ENCODE results near the gene RPTOR.

RPTOR gene

GRCh38 chr17:80964859-80965580 is 420.4 kb downstream of the RPTOR start:
- TF ChIP-seq GATA3 (IDR thresholded peaks at IDR 0.05; ENCODE audit: low read depth, low read length) (no peak), GATA2 (IDR thresholded peaks at IDR 0.05; ENCODE audit: low read depth, low read length) (no peak)

DNA sequence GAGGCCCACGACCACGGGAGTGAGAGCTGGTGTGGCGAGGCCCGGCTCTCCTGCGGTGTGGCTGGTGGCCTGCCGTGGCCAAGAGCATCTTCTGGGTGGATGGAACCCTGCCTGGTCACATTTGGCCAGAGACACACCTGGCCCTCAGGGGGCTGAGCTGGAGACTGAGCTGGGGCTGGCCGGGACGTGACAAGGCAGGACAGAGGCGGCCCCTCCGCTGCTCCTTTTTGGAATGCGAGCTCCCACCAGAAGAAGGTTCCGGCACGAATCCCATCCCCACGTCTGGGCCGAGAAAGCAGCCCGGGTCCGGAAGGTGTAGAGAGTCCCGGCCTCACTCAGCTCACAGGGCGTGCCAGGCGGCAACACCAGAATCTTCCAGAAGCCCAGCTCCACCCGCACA is 421.0 kb downstream of the RPTOR start:
- TF ChIP-seq GATA2 (IDR thresholded peaks at IDR 0.05; ENCODE audit: low read depth, low read length), result no peak
- no peak for TF ChIP-seq GATA3 (IDR thresholded peaks at IDR 0.05; ENCODE audit: low read depth, low read length)

DNA sequence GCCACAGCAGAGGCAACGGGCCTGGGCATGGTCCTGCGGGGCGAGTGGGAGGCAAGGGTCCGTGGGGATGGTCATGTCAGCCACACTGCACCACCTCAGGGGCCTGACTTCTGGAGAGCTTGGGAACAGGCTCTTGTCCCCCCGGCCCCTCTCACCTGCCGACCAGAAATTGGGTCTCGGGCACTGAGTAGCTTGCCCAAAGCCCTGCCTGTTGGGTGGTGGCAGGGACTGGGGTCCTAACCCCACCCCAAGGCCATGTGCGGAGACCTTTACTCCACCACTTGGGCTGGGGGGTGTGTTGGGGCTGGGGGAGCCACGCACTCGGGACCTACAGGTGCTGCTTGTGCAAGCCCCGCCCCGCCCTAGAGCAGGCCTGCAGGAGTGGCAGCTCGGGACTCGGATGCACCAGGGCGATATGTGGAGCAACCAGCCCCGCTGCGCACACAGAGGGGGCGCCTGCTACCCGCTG is 422.8 kb downstream of the RPTOR start:
- TF ChIP-seq GATA3 (IDR thresholded peaks at IDR 0.05; ENCODE audit: low read depth, low read length) (no peak), GATA2 (IDR thresholded peaks at IDR 0.05; ENCODE audit: low read depth, low read length) (no peak)

DNA sequence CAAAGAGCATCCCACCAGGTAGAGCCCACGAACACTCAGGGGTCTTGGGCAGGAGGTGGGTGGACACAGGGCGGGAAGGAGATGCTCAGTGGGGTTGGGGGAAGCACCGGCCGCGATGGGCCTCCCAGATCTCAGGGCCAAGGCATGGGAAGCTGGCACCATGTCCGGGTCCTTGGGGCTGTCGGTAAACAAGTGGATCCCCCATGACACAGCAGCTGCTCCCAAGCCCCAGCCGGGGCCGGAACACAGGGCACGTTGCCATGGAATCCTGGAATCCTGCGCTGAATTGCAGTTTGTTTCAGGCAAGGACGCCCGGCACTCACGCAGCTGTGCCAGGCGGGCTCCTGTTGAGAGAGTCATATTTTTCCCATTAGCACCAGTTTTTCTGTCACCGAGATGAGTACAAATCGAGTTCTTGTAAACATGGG is 424.0 kb downstream of the RPTOR start:
- TF ChIP-seq GATA2 (IDR thresholded peaks at IDR 0.05; ENCODE audit: low read depth, low read length) (no peak), GATA3 (IDR thresholded peaks at IDR 0.05; ENCODE audit: low read depth, low read length) (no peak)

DNA sequence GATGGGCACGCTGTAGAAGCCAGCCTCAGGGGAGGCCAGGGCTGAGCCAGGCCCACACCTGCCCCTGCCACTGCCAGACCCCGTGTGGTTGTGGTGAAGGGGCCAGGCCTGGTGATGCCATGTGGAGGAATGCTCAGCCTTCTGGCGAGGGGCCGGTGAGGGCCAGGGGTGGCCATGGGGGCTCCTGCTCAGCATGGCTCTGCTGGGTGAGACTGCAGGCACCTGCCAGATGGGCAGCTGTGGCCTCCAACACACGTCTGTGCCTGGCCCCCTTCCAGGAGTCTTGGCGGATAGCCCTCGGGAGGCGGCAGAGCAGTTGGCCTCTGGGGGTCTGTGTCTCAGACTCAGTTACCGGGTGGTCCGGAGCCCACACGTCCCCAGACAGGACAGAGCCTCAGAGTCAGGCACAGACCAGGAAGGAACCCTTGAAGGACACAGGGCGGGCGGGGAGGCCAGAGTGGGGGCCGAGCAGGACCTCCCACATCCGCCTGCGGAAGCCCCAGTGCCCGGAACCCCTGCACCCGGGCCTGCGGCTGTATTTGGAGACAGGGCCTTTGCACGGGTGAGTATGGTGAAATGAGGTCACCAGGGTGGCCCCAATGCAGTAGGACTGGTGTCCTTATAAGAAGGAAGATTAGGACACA is 424.5 kb downstream of the RPTOR start:
- TF ChIP-seq GATA2 (IDR thresholded peaks at IDR 0.05; ENCODE audit: low read depth, low read length) (no peak), GATA3 (IDR thresholded peaks at IDR 0.05; ENCODE audit: low read depth, low read length) (no peak)

DNA sequence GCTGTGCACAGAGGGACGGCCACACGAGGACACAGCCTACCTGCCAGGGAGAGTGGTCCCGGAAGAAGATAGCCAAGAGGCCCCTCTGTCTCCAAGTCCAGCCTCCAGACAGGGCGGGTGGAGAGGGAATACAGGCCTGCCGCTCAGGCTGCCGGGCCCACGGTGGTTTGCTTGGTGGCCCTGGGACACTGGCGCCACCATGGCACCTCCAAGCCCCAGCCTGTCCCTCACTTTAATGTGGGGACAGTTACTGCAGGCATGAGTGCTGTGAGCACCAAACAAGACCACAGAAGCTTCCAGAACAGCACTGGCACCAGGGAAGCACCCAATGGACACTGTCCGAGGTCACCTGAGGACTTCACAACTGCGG is 425.0 kb downstream of the RPTOR start:
- no peak for TF ChIP-seq GATA2 (IDR thresholded peaks at IDR 0.05; ENCODE audit: low read depth, low read length)
- TF ChIP-seq GATA3 (IDR thresholded peaks at IDR 0.05; ENCODE audit: low read depth, low read length), result no peak

DNA sequence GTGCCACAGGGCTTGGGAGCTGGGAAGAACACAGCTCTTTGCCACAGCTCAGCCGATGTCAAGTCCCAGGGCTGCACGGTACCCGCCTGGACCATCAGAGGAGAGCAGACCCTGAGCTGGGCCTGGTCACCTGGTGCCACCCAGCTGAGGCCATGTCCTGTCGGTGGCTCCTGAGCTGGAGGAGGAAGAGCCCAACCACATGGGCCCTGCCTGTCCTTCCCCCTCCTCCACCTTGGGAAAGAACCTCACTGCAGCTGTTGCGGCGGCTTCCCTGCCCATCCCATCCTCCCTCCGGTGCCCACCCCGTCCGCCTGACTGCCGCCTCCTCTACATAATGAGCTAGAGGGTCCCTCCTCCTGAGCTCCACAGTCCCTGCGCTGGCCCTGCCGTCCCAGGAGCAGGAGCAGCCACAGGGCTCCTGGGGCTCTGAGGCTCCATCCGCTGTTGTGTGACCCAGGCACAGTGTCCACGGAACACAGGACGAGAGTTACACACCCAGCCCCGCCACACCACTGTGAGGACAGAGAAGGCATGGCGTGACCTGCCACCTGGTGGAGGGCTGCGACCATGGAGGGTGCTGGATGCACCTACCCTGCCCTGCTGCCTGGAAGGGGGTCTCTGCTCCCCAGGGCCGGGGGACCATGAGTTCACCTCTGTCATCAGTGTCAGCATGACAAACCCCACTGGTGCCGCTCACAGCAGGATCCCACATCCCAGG is 425.6 kb downstream of the RPTOR start:
- no peak for TF ChIP-seq GATA3 (IDR thresholded peaks at IDR 0.05; ENCODE audit: low read depth, low read length)
- TF ChIP-seq GATA2 (IDR thresholded peaks at IDR 0.05; ENCODE audit: low read depth, low read length), result no peak

GRCh38 chr17:80970762-80971703 is 426.4 kb downstream of the RPTOR start:
- no peak for TF ChIP-seq GATA2 (IDR thresholded peaks at IDR 0.05; ENCODE audit: low read depth, low read length)
- no peak for TF ChIP-seq GATA3 (IDR thresholded peaks at IDR 0.05; ENCODE audit: low read depth, low read length)

GRCh38 chr17:80971704-80972304 is 427.2 kb downstream of the RPTOR start:
- TF ChIP-seq GATA3 (IDR thresholded peaks at IDR 0.05; ENCODE audit: low read depth, low read length) (no peak), GATA2 (IDR thresholded peaks at IDR 0.05; ENCODE audit: low read depth, low read length) (no peak)

- TF ChIP-seq GATA2 (IDR thresholded peaks at IDR 0.05; ENCODE audit: low read depth, low read length) (no peak), GATA3 (IDR thresholded peaks at IDR 0.05; ENCODE audit: low read depth, low read length) (no peak)
Observed at GRCh38 chr17:80976701-80977100, 432.1 kb downstream of the RPTOR start.

GRCh38 chr17:80977172-80977571 is 432.5 kb downstream of the RPTOR start:
- TF ChIP-seq GATA2 (IDR thresholded peaks at IDR 0.05; ENCODE audit: low read depth, low read length) (no peak), GATA3 (IDR thresholded peaks at IDR 0.05; ENCODE audit: low read depth, low read length) (no peak)

DNA sequence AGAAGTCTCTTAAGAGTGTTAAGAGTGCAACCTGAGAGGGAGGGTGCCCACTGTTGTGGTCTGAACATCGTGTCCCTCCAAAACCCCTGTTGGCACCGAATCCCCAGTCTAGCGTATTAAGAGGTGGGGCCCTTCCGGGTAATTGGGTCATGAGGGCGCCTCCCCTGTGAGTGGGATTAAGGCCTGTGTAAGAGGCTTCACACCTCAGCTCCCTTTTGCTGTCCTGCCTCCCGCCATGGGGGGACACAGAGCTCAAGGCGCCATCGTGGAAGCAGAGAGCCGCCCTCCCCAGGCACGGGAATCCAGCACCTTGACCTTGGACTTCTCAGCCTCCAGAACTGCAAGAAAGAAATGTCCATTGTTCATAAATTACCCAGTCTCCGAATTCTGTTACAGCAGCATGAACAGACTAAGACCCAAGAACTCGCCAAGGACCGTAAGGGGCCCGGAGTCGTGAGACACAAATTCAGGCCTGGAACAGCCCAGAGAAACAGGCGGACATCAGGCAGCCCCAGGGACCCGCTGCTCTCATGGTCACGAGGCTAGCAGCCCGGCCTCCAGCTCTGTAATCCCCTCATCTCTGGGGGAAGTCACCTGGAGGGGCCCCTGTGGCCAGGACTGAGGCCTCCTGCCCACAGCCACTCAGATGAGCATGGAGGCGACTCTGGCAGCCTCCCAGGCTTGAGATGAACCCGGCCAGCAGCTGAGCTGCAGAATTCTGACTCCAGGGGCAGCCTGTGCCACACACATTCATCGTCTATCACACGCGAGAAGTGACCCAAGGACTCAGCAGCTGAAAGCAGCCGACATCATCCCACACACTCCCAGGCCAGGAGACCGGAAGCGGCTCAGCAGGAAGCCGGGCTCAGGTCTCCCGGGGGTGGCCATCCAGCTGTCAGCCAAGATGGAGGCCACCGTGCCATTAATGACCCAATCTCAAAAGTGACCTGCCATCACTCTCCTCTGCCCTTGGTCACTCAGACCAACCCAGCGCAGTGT is 434.2 kb downstream of the RPTOR start:
- TF ChIP-seq GATA3 (IDR thresholded peaks at IDR 0.05; ENCODE audit: low read depth, low read length), result no peak
